ENCODE data around the gene TFB1M.
"Not testable (repeated sequence)": the region's sequence is repeated elsewhere in the genome, so short reads cannot be mapped to it uniquely, and the experiment has no call there.

TFB1M gene

DNA sequence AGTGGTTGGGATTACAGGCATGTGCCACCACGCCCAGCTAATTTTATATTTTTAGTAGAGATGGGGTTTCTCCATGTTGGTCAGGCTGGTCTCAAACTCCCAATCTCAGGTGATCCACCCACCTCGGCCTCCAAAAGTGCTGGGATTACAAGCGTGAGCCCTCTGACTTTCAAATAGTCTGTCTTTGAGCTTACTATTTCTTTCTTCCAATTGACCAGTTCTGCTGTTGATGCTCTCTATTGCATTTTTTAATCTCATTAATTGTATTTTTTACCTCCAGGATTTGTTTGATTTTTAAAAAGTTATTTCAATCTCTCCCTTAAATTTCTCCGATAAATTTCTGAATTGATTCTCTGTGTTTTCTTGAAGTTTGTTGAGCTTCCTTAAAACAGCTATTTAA, 25.6 kb upstream of the TFB1M start:
- H3K4me3 Mint-ChIP-seq; H3K27ac Mint-ChIP-seq; H3K36me3 Mint-ChIP-seq (ENCODE audit: low read depth); H3K27me3 Mint-ChIP-seq: not testable (repeated sequence)
- Mint-ChIP-seq H3K9me3 (peaks cover 37% of the 10 kb centered on the region), H3K4me1 (ENCODE audit: low read depth) (peaks cover 36% of the 10 kb centered on the region)

DNA sequence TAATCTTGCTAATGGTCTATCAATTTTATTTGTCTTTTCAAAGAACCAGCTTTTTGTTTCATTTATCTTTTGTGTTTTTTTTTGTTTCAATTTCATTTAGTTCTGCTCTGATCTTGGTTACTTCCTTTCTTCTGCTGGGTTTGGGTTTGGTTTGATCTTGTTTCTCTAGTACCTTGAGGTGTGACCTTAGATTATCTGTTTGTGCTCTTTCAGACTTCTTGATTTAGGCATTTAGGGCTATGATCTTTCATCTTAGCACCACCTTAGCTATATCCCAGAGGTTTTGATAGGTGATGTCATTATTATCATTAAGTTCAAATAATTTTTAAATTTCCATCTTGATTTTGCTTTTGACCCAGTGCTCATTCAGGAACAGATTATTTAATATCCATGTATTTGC, 24.0 kb upstream of the TFB1M start:
- not testable (repeated sequence) for H3K27me3 Mint-ChIP-seq; H3K4me3 Mint-ChIP-seq; H3K36me3 Mint-ChIP-seq (ENCODE audit: low read depth)
- peak overlapping the region; percentile 60 for H3K27ac Mint-ChIP-seq
- peaks cover 37% of the 10 kb centered on the region for H3K9me3 Mint-ChIP-seq
- peaks cover 50% of the 10 kb centered on the region for H3K4me1 Mint-ChIP-seq (ENCODE audit: low read depth)

DNA sequence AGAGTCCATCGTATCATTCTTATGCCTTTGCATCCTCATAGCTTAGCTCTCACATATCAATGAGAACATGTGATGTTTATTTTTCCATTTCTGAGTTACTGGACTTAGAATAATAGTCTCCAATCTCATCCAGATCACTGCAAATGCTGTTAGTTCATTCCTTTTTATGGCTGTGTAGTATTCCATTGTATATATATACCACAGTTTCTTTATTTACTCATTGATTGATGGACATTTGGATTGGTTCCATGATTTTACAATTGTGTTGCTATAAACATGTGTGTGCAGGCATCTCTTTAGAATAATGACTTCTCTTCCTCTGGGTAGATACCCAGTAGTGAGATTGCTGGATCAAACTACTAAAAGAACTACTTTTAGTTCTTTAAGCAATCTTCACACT, 21.0 kb upstream of the TFB1M start:
- H3K27ac Mint-ChIP-seq: no peak overlapping the region
- no peak overlapping the region for H3K4me3 Mint-ChIP-seq
- peaks cover 44% of the 10 kb centered on the region for H3K4me1 Mint-ChIP-seq (ENCODE audit: low read depth)

DNA sequence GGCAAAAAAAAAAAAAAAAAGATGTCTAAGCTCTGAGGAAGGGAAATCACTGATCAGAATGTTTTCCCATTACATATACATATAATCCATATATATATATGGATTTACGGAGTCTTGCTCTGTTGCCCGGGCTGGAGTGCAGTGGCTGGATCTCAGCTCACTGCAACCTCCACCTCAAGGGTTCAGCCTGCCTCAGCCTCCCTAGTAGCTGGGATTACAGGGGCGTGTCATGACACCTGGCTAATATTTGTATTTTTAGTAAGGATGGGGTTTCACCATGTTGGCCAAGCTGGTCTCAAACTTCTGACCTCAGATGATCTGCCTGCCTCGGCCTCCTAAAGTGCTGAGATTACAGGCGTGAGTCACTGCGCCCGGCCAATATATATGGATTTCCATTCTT, 19.8 kb upstream of the TFB1M start:
- peak overlapping the region; percentile 61 for H3K4me3 Mint-ChIP-seq
- H3K27ac Mint-ChIP-seq: peak overlapping the region; percentile 77
- H3K4me1 Mint-ChIP-seq (ENCODE audit: low read depth): peaks cover 41% of the 10 kb centered on the region
- H3K9me3 Mint-ChIP-seq: peaks cover 29% of the 10 kb centered on the region
- not testable (repeated sequence) for H3K36me3 Mint-ChIP-seq (ENCODE audit: low read depth); H3K27me3 Mint-ChIP-seq

More for the DNA sequence above, 21.0 kb upstream of the TFB1M start:
- peaks cover 7% of the 10 kb centered on the region for H3K36me3 Mint-ChIP-seq (ENCODE audit: low read depth)
- peaks cover 32% of the 10 kb centered on the region for H3K9me3 Mint-ChIP-seq
- H3K27me3 Mint-ChIP-seq: no peaks in the 10 kb centered on the region

DNA sequence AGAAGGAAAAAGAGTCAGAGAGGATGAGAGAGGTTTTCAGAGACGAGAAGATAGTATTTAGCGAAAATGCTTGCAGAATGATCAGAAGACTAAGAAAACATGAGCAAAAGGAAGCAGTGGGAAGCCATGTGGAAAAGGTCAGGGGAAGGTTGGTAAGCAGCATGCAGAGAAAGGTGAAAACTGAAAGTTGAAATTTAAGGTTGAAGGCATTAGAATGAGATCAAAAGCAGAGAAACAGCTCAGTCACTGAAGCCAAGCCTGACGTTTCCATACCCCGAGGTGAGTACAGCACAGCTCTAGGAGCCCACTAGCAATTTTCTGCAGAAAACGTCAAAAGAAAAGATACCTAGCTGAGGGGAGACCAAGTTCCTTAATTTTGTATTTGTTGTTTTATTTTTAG, 19.1 kb upstream of the TFB1M start:
- peaks cover 29% of the 10 kb centered on the region for H3K9me3 Mint-ChIP-seq
- peaks cover 41% of the 10 kb centered on the region for H3K4me1 Mint-ChIP-seq (ENCODE audit: low read depth)
- H3K36me3 Mint-ChIP-seq (ENCODE audit: low read depth): peaks cover 3% of the 10 kb centered on the region
- H3K27me3 Mint-ChIP-seq: no peaks in the 10 kb centered on the region
- peak overlapping the region; percentile 61 for H3K4me3 Mint-ChIP-seq
- H3K27ac Mint-ChIP-seq: peak overlapping the region; percentile 77

DNA sequence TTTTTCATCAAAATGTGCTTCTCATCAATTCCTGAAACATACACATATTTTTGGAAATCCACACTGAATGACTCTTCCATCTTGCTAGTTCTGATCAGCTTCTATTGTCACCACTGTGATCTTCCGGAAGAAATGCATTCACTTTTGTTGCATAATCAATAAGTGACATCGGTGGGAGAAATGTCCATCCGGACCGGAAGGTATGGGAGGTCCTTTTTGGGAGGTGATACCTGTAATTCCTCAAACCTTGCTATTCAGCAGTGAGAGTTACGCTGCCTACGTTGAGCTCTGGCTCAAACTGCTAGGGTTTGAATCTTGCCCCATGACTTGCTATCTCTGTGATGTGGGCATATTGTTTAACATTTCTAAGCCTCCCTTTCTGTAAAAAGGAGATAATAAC, 16.6 kb upstream of the TFB1M start:
- no peaks in the 10 kb centered on the region for H3K27me3 Mint-ChIP-seq
- peaks cover 3% of the 10 kb centered on the region for H3K36me3 Mint-ChIP-seq (ENCODE audit: low read depth)
- H3K27ac Mint-ChIP-seq: no peak overlapping the region
- peaks cover 43% of the 10 kb centered on the region for H3K4me1 Mint-ChIP-seq (ENCODE audit: low read depth)
- H3K9me3 Mint-ChIP-seq: peaks cover 9% of the 10 kb centered on the region
- H3K4me3 Mint-ChIP-seq: no peak overlapping the region

DNA sequence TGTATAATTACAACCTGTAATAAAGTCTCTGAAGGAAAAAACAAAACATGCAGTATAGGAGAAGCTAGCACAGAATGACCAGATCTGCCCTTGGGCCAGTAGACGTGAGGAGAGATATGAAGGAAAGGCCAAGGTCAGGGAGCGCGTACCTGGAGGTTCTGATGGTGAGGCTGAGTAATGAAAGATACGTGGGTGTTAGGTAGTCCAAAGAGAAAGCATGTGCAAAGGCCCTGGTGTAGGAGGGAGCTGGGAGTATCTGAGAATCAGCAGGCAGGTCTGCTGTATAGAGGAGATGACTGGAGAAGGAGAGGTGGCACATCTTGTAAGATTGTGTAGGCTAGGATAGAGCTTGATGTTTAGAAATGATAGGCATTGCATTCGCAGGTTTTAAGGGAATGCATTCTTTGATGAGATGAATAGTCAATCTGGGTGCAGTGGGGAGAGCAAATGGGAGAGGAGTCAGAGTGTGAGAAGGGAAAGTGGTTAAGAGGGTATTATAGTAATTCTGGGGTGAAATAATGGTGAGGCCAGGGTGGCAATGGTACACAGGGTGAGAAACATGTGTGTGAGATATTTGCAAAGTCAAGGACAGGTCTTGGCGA, 15.9 kb upstream of the TFB1M start:
- Mint-ChIP-seq H3K36me3 (ENCODE audit: low read depth) (peaks cover 1% of the 10 kb centered on the region), H3K9me3 (peaks cover 2% of the 10 kb centered on the region), H3K4me3 (no peak overlapping the region), H3K4me1 (ENCODE audit: low read depth) (peaks cover 43% of the 10 kb centered on the region), H3K27ac (no peak overlapping the region), H3K27me3 (no peaks in the 10 kb centered on the region)

DNA sequence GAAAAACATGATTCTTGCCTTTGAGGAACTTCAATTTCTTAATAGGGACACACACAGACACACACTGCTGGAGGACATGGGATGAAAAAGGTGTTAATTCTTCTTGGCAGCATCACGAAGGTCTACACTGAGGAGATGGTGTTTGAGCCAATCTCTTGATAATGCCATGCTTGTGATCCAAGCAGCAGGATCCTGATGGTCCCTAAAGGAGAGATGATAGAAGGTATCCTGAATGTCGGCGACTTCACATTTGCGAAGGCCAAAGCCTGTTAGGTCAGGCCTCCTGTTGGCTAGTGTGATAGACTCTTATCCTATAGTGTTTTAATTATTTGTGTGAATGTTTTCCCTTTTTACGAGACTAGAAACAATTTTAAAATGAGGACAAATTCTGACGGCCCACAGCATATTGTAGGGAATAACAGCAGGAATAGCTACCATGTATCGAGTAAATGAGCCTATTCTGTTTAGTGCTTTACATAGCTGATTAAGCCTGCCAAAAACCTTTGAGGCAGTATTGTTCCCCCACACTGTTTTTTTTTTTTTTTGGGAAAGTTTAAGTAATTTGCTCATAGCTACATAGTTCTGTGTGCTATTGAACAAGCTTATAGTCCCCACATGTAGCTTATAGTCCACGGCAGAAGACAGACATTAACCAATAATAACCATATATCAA, 15.3 kb upstream of the TFB1M start:
- H3K9me3 Mint-ChIP-seq: no peaks in the 10 kb centered on the region
- H3K4me3 Mint-ChIP-seq: no peak overlapping the region
- peaks cover 43% of the 10 kb centered on the region for H3K4me1 Mint-ChIP-seq (ENCODE audit: low read depth)
- no peak overlapping the region for H3K27ac Mint-ChIP-seq
- H3K27me3 Mint-ChIP-seq: no peaks in the 10 kb centered on the region
- no peaks in the 10 kb centered on the region for H3K36me3 Mint-ChIP-seq (ENCODE audit: low read depth)

DNA sequence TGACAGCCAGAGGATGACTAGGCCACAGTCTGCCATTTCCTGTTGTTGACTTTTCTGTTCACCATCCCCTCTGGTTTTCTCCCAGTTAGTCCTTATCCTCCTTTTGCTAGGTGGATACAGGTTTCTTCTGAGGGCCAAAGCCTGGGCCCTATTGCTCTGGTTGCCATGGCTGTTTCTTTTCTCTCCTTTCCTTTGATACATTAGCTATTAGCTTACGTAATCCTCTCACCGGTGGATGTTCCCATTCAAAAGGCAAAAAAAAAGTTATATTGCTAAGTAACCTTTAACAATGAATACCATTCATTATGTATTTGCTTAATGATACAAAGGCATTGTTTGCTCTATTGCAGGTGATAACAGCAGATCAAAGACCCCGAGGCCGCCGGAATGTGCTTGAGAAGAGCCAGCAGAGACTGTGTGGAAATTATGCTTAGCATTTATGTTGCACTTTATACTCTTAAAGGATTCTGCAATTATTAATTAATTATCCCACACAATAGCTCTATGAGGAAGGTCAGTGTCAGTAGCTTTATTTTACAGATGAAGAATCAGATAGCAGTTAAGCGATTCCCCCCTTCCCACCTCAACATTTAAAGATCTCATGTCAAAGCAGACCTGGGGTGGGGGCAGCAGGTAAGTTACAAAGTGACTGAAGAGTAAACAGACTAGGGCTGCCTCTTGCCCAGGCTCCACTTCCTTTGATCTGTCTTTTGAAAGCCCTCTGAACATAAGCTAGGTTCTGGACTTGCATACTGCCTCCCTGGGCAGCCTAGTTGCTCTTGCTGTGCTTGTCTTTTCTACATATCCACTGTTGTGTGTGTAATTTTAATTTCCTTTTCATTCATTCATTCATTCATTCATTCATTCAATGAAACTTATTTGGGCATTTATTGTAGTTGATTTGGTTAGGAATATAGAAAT, 14.5 kb upstream of the TFB1M start:
- Mint-ChIP-seq H3K4me3 (no peak overlapping the region), H3K27me3 (no peaks in the 10 kb centered on the region), H3K9me3 (no peaks in the 10 kb centered on the region), H3K36me3 (ENCODE audit: low read depth) (no peaks in the 10 kb centered on the region), H3K4me1 (ENCODE audit: low read depth) (peaks cover 35% of the 10 kb centered on the region), H3K27ac (no peak overlapping the region)

DNA sequence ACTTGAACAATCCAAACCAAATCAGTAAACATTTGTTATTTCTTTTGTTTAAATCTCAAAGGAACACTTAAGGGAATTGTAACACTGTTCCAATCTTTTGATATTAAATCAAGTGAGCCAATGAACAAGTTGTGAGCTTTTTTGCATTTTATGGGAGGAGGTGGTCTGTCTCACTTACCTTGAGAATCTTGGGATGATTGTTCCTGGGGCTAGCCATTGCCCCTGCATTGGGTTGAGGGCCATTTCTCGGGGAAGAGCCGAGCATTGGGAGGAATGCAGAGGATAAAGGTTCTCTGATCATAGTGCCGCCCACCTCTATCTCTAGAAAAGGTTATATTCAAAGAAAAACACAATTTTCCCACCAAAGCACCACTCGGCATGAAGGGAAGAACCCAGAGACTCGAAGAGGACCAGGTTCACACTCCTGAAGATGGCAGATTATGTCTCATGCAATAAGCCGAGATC, 13.8 kb upstream of the TFB1M start:
- no peaks in the 10 kb centered on the region for H3K36me3 Mint-ChIP-seq (ENCODE audit: low read depth)
- H3K4me3 Mint-ChIP-seq: no peak overlapping the region
- no peak overlapping the region for H3K27ac Mint-ChIP-seq
- no peaks in the 10 kb centered on the region for H3K9me3 Mint-ChIP-seq
- H3K4me1 Mint-ChIP-seq (ENCODE audit: low read depth): peaks cover 28% of the 10 kb centered on the region
- H3K27me3 Mint-ChIP-seq: no peaks in the 10 kb centered on the region

DNA sequence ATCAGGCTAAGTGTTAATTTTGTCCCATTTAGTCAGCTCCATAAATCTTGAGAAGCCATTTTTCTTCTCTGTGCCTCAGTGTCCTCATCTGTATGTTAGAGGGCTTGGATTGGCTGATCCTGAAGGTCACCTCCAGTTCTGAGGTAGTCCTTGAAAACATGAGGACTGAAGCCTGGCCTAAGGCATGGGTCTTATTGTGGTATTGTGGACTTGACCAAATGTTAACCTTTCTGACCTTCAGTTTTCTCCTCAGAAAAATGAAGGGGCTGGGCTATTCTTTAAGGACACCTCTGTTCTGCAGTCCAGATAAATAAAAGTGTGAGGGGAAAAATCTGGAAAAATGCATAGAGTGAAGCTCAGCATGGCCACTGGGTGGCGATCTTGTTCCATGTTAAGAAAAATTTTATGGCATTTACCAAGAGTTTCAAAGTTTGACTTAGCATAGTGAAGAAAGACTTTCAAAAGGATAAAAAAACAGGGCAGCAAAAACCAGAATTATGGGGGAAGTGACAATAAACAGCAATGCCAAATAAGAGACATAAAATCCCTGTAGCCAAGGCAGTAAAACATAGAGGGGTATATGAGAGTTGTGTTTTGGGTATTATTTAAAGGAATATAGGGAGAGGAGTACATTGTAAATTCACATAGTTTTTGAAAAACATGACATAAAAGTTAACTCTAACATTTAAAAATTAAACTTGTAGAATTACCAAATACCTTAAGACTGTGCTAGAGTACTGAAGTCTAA, 13.2 kb upstream of the TFB1M start:
- Mint-ChIP-seq H3K9me3 (no peaks in the 10 kb centered on the region), H3K4me3 (no peak overlapping the region), H3K4me1 (ENCODE audit: low read depth) (peaks cover 25% of the 10 kb centered on the region), H3K36me3 (ENCODE audit: low read depth) (no peaks in the 10 kb centered on the region), H3K27ac (peak overlapping the region; percentile 17), H3K27me3 (no peaks in the 10 kb centered on the region)

DNA sequence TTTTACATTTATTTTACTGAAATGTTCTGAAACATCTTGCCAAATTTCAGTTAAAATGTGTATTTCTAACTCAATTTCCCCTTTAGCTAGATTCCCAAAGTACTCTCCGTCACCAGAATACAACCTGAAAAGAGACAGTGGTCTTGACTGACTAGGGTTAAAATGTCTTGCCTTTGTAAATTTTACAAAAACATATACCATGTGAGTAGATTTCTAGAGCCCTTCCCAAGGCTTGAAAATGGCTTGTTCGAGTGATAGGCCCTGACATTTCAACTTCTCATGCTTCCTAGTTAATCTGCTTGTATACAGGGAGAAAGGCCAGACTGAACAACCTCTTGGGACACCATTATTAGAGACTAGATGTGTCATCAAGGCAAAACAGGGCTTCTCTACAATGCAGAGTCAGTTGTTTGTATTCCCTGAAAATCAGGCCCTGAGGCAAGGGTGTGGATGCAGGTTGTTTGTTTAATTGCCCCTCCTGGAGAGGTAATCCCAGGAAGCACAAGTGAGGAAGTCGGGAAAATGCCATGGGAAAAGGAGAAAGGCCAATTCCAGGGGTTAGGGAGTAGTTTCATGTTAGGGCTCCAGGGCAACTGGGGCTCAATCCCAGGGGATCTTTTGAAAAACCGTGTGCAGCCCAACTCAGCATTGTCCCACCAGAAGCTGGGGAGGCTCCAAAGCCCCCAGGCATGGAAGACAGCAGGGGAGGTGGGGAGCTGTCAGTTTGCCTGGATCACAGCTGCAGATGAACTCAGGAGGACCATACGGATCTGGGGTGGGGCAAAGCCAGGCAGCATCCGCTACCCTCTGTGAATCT, 11.6 kb upstream of the TFB1M start:
- H3K4me1 Mint-ChIP-seq (ENCODE audit: low read depth): peaks cover 25% of the 10 kb centered on the region
- H3K9me3 Mint-ChIP-seq: no peaks in the 10 kb centered on the region
- H3K36me3 Mint-ChIP-seq (ENCODE audit: low read depth): no peaks in the 10 kb centered on the region
- H3K27me3 Mint-ChIP-seq: no peaks in the 10 kb centered on the region
- H3K27ac Mint-ChIP-seq: no peak overlapping the region
- H3K4me3 Mint-ChIP-seq: no peak overlapping the region

DNA sequence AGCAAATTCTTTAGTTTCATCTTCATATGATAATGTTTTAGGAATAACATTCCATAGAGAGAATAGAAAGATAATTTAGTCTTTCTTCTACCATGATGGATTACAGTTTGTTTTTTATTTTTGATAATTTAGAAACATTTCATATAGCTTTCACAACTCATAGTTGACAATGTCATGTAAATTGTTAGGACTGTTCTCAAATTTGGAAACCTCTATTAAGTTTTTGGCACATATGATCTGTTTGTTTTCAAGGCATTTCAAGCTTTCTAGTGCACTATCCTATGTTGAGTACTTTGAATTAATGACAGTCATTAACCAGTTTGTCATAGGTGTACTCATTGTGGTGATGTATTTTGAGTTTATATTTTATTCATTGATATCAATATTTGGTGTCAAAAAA, 10.7 kb upstream of the TFB1M start:
- Mint-ChIP-seq H3K27me3 (no peaks in the 10 kb centered on the region), H3K36me3 (ENCODE audit: low read depth) (no peaks in the 10 kb centered on the region), H3K27ac (no peak overlapping the region), H3K4me3 (no peak overlapping the region), H3K4me1 (ENCODE audit: low read depth) (peaks cover 20% of the 10 kb centered on the region), H3K9me3 (no peaks in the 10 kb centered on the region)

DNA sequence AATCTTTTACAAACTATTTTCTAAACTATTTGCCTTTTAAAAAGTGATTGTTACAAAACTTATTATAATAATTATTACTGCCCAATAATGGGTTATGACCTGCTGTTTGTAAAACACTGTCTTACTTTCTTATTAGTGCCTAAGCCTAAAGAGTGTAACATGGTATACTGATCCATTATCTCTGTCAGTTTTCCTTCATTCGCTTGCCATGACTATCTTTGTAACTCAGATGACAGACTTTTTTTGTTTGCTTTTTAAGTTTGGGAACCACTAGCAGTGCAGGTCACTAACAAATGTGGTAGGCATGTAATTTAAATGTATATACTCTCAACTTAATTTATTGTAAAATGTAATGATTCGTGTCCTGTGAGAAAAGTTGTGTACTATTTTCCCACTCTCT, 9.9 kb upstream of the TFB1M start:
- H3K36me3 Mint-ChIP-seq (ENCODE audit: low read depth): no peaks in the 10 kb centered on the region
- no peak overlapping the region for H3K27ac Mint-ChIP-seq
- H3K4me3 Mint-ChIP-seq: no peak overlapping the region
- peaks cover 23% of the 10 kb centered on the region for H3K4me1 Mint-ChIP-seq (ENCODE audit: low read depth)
- no peaks in the 10 kb centered on the region for H3K9me3 Mint-ChIP-seq
- H3K27me3 Mint-ChIP-seq: no peaks in the 10 kb centered on the region
